Keratinocyte (primary cell): Measurements from ENCODE around the gene ASB10. TPM values are rescaled to one million over a fixed set of nuclear protein-coding genes. Genes with fewer than 3 reads are reported as not detected.

Source experiments
- DNase-seq: peaks from one replicate; pipeline ENCODE4 v3.0.0-alpha.2; 2011; ENCODE audit warnings: low read depth, missing footprints, low spot score
- FAIRE-seq: peaks from 2 replicates; lab custom pipeline; 2011; peaks lifted over from hg19 to GRCh38; lab: Jason Lieb, UNC
- H2AFZ ChIP-seq: 2 replicates; pipeline ENCODE4 v1.6.0; 2012; ENCODE audit warnings: low read length, control low read depth, inconsistent platforms; ENCODE audit not compliant: control insufficient read depth
- H3K27ac ChIP-seq: 2 replicates; pipeline ENCODE4 v1.5.1; 2011; ENCODE audit warnings: low read length; ENCODE audit not compliant: control insufficient read depth, insufficient read depth
- H3K27me3 ChIP-seq: 3 replicates; pipeline ENCODE4 v1.6.0; 2011; ENCODE audit warnings: low read length; ENCODE audit not compliant: control insufficient read depth, insufficient read depth; ENCODE audit errors: extremely low read depth
- H3K36me3 ChIP-seq, 2 experiments: 2 replicates in 1 of 2; 3 replicates in 1 of 2; pipeline ENCODE4 v1.5.1; 2011; ENCODE audit warnings: low read length in 2 of 2, mild to moderate bottlenecking in 1 of 2; ENCODE audit not compliant: control insufficient read depth in 2 of 2, insufficient read depth in 2 of 2; ENCODE audit errors: extremely low read depth in 1 of 2
- H3K4me1 ChIP-seq: 3 replicates; pipeline ENCODE4 v1.5.1; 2011; ENCODE audit warnings: low read length; ENCODE audit not compliant: control insufficient read depth, insufficient read depth; ENCODE audit errors: extremely low read depth
- H3K4me2 ChIP-seq: 3 replicates; pipeline ENCODE4 v1.6.0; 2011; ENCODE audit warnings: low read depth, low read length; ENCODE audit not compliant: control insufficient read depth, insufficient read depth; ENCODE audit errors: extremely low read depth
- H3K4me3 ChIP-seq, 3 experiments: fragments of 200-600 bp in 1 of 3; sonication (generic) in 1 of 3; 2 replicates in 2 of 3; 3 replicates in 1 of 3; pipeline ENCODE4 v1.5.1; 2011 to 2016; ENCODE audit warnings: low read length in 3 of 3, mild to moderate bottlenecking in 3 of 3, control low read depth in 2 of 3, inconsistent platforms in 1 of 3, low read depth in 1 of 3, mixed read lengths in 1 of 3, mixed run types in 1 of 3, moderate library complexity in 1 of 3; ENCODE audit not compliant: control insufficient read depth in 2 of 3, insufficient read depth in 2 of 3; ENCODE audit errors: extremely low read depth in 1 of 3
- H3K79me2 ChIP-seq: 2 replicates; pipeline ENCODE4 v1.6.0; 2012; ENCODE audit warnings: low read length; ENCODE audit not compliant: control insufficient read depth, insufficient read depth
- H3K9ac ChIP-seq: 3 replicates; pipeline ENCODE4 v1.6.0; 2011; ENCODE audit warnings: low read length; ENCODE audit not compliant: control insufficient read depth, insufficient read depth; ENCODE audit errors: extremely low read depth
- H3K9me1 ChIP-seq: 3 replicates; pipeline ENCODE4 v1.6.0; 2011; ENCODE audit warnings: low read length; ENCODE audit not compliant: control insufficient read depth, insufficient read depth; ENCODE audit errors: extremely low read depth
- H3K9me3 ChIP-seq: 2 replicates; pipeline ENCODE4 v1.5.1; 2012; ENCODE audit warnings: low read depth, low read length; ENCODE audit not compliant: control insufficient read depth
- H4K20me1 ChIP-seq: 3 replicates; pipeline ENCODE4 v1.6.0; 2011; ENCODE audit warnings: low read length; ENCODE audit not compliant: control insufficient read depth, insufficient read depth; ENCODE audit errors: extremely low read depth
- EZH2 ChIP-seq: IDR thresholded peaks from one replicate; pipeline ENCODE4 v1.6.1; 2012; ENCODE audit warnings: inconsistent platforms, mild to moderate bottlenecking, low read length, moderate library complexity
- dilution Hi-C: fragments of 300-500 bp; cut with MboI; formaldehyde crosslinking; loops from one replicate; pipeline ENCODE4 v1.7.0; 2020; ENCODE audit warnings: low sequenced_read_pairs; ENCODE audit not compliant: extremely low pct_ligation_motif_present
- polyA plus RNA-seq, 5 experiments: library from polyadenylated mRNA; depleted of rRNA in 3 of 5; stranded (reverse) in 3 of 5; stranded (forward) in 1 of 5; unstranded in 1 of 5; fragments of >200 nt; gene quantifications; 1 replicate in 1 of 5; 2 replicates in 3 of 5; 3 replicates in 1 of 5; pipeline versions ENCODE4 v1.2.1 to v1.2.3, GENCODE V29; 2011 to 2012; ENCODE audit warnings: missing spikeins in 2 of 5, low read depth in 1 of 5, low replicate concordance in 1 of 5
- TF ChIP-seq, protein P1 (sequence below), 3 experiments: IDR thresholded peaks in 1 of 3; conservative IDR thresholded peaks in 1 of 3; optimal IDR thresholded peaks in 1 of 3; 2 replicates in 2 of 3; 3 replicates in 1 of 3; pipeline versions ENCODE3 to v1.5.1; 2011; ENCODE audit warnings: low read length in 3 of 3, mild to moderate bottlenecking in 3 of 3, moderate library complexity in 2 of 3, control low read depth in 1 of 3, inconsistent platforms in 1 of 3; ENCODE audit not compliant: insufficient read depth in 2 of 3; ENCODE audit errors: extremely low read depth in 1 of 3

Gene ASB10
- polyA plus RNA-seq, 1 donor (not counting 4 experiments of a cell fraction or from before 2014, with no cell fraction given): not detected

DNA sequence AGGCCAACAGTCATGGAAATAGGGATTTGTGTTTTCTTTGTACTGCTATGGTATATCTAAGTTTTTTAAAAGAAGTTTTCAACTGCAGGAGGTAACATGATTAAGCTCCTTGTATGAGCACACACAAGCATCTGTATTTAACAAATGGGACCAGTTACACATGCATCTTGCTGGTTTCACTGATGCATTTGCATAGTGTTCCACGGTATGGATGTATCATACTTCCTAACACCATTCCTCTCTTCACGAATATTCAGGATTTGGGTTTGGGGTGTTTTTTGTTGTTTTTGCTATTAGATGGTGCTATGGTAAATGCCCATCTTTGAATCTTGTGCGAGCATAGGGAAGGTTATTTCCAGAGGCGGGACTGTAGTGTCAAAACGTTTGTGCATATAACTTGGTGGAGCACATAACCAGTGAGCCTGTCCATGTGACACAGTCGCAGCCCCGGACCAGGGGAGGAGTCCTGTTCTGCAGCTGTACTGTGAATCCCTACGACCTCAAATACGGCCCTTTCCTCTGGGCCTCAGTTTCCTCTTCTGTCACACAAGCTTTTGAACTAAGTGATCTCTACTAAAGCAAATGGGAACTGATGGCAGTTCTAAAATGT, 21.3 kb upstream of the ASB10 start:
- Histone ChIP-seq H3K79me2 (no peaks in the 10 kb centered on the region), H3K9me3 (no peaks in the 10 kb centered on the region), H3K9ac (no peak overlapping the region), H3K9me1 (no peaks in the 10 kb centered on the region), H3K4me1 (no peaks in the 10 kb centered on the region), H3K4me2 (no peak overlapping the region), H4K20me1 (no peaks in the 10 kb centered on the region), H3K27ac (no peak overlapping the region), H3K27me3 (peaks cover 30% of the 10 kb centered on the region), H3K36me3 (peaks cover 2 to 3% of the 10 kb centered on the region in 2 experiments), H3K4me3 (no peak overlapping the region), H2AFZ (no peak overlapping the region)
- dilution Hi-C loops: no loop called here
- TF ChIP-seq EZH2: no peak
- TF ChIP-seq, protein P1, sequence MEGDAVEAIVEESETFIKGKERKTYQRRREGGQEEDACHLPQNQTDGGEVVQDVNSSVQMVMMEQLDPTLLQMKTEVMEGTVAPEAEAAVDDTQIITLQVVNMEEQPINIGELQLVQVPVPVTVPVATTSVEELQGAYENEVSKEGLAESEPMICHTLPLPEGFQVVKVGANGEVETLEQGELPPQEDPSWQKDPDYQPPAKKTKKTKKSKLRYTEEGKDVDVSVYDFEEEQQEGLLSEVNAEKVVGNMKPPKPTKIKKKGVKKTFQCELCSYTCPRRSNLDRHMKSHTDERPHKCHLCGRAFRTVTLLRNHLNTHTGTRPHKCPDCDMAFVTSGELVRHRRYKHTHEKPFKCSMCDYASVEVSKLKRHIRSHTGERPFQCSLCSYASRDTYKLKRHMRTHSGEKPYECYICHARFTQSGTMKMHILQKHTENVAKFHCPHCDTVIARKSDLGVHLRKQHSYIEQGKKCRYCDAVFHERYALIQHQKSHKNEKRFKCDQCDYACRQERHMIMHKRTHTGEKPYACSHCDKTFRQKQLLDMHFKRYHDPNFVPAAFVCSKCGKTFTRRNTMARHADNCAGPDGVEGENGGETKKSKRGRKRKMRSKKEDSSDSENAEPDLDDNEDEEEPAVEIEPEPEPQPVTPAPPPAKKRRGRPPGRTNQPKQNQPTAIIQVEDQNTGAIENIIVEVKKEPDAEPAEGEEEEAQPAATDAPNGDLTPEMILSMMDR (optimal IDR thresholded peaks at IDR 0.05 in 1 of 3, IDR thresholded peaks at IDR 0.05 in 1 of 3, conservative IDR thresholded peaks at IDR 0.05 in 1 of 3; ENCODE audit: extremely low read depth in 1 of 3, insufficient read depth in 2 of 3, low read length in 3 of 3): no peak
- FAIRE-seq (no peak), DNase-seq (no peak)

DNA sequence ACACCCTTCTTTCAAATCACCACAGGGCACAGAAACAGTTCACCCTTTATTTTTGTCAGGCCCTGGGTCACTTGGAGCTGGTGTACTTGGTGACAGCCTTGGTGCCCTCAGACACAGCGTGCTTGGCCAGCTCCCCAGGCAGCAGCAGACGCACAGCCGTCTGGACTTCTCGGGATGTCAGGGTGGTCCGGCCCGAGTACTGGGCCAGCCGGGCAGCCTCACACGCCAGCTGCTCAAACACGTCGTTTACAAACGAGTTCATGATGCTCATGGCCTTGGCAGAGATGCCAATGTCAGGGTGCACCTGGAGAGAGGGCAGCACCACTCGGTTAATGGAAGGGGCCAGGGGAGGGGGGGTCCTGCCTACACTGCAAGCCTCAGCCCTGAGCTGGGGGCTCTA, 20.8 kb upstream of the ASB10 start:
- H4K20me1 ChIP-seq: no peaks in the 10 kb centered on the region
- H3K36me3 ChIP-seq: peaks cover 0 to 3% of the 10 kb centered on the region in 2 experiments
- no peaks in the 10 kb centered on the region for H3K4me1 ChIP-seq
- H3K27ac ChIP-seq: no peak overlapping the region
- H2AFZ ChIP-seq: no peak overlapping the region
- no peak overlapping the region for H3K4me2 ChIP-seq
- no peaks in the 10 kb centered on the region for H3K9me1 ChIP-seq
- dilution Hi-C loops: no loop called here
- DNase-seq (no peak), FAIRE-seq (no peak)
- no peaks in the 10 kb centered on the region for H3K9me3 ChIP-seq
- no peak for TF ChIP-seq EZH2
- TF ChIP-seq, protein P1 (optimal IDR thresholded peaks at IDR 0.05 in 1 of 3, IDR thresholded peaks at IDR 0.05 in 1 of 3, conservative IDR thresholded peaks at IDR 0.05 in 1 of 3; ENCODE audit: extremely low read depth in 1 of 3, insufficient read depth in 2 of 3, low read length in 3 of 3): no peak
- no peaks in the 10 kb centered on the region for H3K79me2 ChIP-seq
- no peak overlapping the region for H3K9ac ChIP-seq
- no peak overlapping the region for H3K4me3 ChIP-seq
- peaks cover 32% of the 10 kb centered on the region for H3K27me3 ChIP-seq
